ENCODE data around the gene OLFML2A.

- TF ChIP-seq CTCF (IDR thresholded peaks at IDR 0.05) (no peak), EZH2 (IDR thresholded peaks at IDR 0.05; ENCODE audit: borderline replicate concordance, insufficient read depth, low read depth, low read length, poor library complexity, severe bottlenecking) (no peak)
Measured at GRCh38 chr9:124749284-124749683, 27.6 kb upstream of the OLFML2A start.

All from B cell (primary cell).